Right lobe of liver (tissue), 6 donors: ENCODE data around the gene EIF4A3. TPM values are rescaled to one million over a fixed set of nuclear protein-coding genes. Genes with fewer than 3 reads are reported as not detected.

Experiments used
- ATAC-seq, 4 donors: fragments of 200-7000 bp; cut with Tn5 transposase; one replicate each; pipeline ENCODE4 v1.9.1; 2020; ENCODE audit warnings: mild to moderate bottlenecking in 4 of 4, moderate library complexity in 4 of 4
- DNase-seq, 3 donors: peaks; one replicate each; pipeline ENCODE4 v3.0.0-alpha.2; 2020
- H3K27ac ChIP-seq, 3 donors: fragments of 200-600 bp; one replicate each; pipeline ENCODE4 v1.8.0; 2022
- H3K27me3 ChIP-seq, 2 donors: fragments of 200-600 bp; one replicate each; pipeline ENCODE4 v1.8.0; 2022
- H3K36me3 ChIP-seq, 4 donors: fragments of 200-600 bp; sonication (generic) in 1 of 4; one replicate each; pipeline versions ENCODE4 v1.5.1 to v1.8.0; 2017 to 2022; ENCODE audit warnings: control low read depth in 1 of 4
- H3K4me1 ChIP-seq, 4 donors: fragments of 200-600 bp; sonication (generic) in 1 of 4; one replicate each; pipeline versions ENCODE4 v1.5.1 to v1.8.0; 2017 to 2022; ENCODE audit warnings: control low read depth in 1 of 4
- H3K4me3 ChIP-seq, 3 donors: fragments of 200-600 bp; one replicate each; pipeline ENCODE4 v1.8.0; 2022
- H3K9me3 ChIP-seq, 4 donors: fragments of 200-600 bp; sonication (generic) in 1 of 4; one replicate each; pipeline versions ENCODE4 v1.5.1 to v1.8.0; 2017 to 2022; ENCODE audit warnings: control low read depth in 1 of 4
- CTCF ChIP-seq, 4 donors: fragments of 200-600 bp in 3 of 4; fragments of 450-650 bp in 1 of 4; IDR thresholded peaks; one replicate each; pipeline versions ENCODE4 v1.5.1 to v1.8.0; 2016 to 2022; ENCODE audit warnings: antibody characterized with exemption in 4 of 4, mild to moderate bottlenecking in 2 of 4
- POLR2A ChIP-seq: fragments of 450-650 bp; IDR thresholded peaks from one replicate; pipeline ENCODE4 v1.6.1; 2017; ENCODE audit warnings: antibody characterized with exemption, mild to moderate bottlenecking
- WGBS: methylation state at CpG from one replicate; pipeline ENCODE4 v1.1.6; 2018; ENCODE audit warnings: low coverage, low lambda C conversion rate; ENCODE audit not compliant: insufficient coverage; ENCODE audit errors: missing lambda C conversion rate; 5-methylcytosine and 5-hydroxymethylcytosine counted together
- intact Hi-C, 2 donors: fragments of 100-400 bp; cut with DNase I; formaldehyde crosslinking; loops; one replicate each; pipeline versions ENCODE4 v1.11.2 to v1.14.1; 2022
- total RNA-seq, 6 experiments: library from RNA; depleted of rRNA in 2 of 6; stranded (reverse); fragments of >200 nt in 2 of 6; fragmentation: NEBNext Ultra II Directional in 3 of 6; extraction: Animal tissue kit (Norgen Biotek cat#: 25700) in 3 of 6; gene quantifications; one replicate each; pipeline versions ENCODE4 v1.1.0 to v1.2.4, GENCODE V29; 2016 to 2023
- donor health status: DM: no; HTN: yes; CAD: no.
- donor health status: DM: no; HTN: no; CAD: no.
- donor health status: DM: no; HTN: no; CAD: no.
- donor health status: DM: no; HTN: yes; CAD: no.
- donor health status: DM: no; HTN: yes; CAD: no.

The EIF4A3 gene
- total RNA-seq, 6 experiments from 2014 or later = 21.6 to 41.7 (median 32.2) TPM

- no peaks in the 10 kb centered on the region for H3K4me1 ChIP-seq
- intact Hi-C loops = no loop called here
- no peak for ATAC-seq
- DNase-seq = no peak
- H3K27me3 ChIP-seq = no peaks in the 10 kb centered on the region
- WGBS = no CpG with 5 or more reads among the region's 12 CpGs
- H3K4me3 ChIP-seq = no peak overlapping the region
- H3K36me3 ChIP-seq = no peaks in the 10 kb centered on the region
- H3K27ac ChIP-seq = no peak overlapping the region
- no peaks in the 10 kb centered on the region for H3K9me3 ChIP-seq
- TF ChIP-seq CTCF (IDR thresholded peaks at IDR 0.05) (no peak), POLR2A (no peak)
These were observed 40.2 kb downstream of the EIF4A3 start for GRCh38 chr17:80106751-80107150.

DNA sequence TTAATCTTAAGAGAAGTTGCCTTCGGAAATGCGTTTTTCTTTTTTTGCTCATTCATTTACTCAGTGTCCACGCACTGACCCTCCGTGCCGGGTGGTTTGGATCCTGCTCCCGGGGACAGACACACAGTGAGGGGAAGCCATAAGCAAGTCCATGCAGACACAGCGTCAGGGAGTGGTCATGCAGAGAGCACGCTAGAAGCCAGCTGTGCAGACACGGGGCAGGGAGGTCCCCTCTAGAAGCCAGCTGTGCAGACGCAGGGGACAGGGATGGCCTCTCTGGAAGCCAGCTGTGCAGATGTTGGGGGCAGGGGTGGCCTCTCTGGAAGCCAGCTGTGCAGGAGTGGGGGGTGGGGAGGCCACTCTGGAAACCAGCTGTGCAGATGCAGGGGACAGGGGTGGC, 40.8 kb downstream of the EIF4A3 start:
- Histone ChIP-seq H3K27me3 (no peaks in the 10 kb centered on the region), H3K27ac (no peak overlapping the region), H3K36me3 (no peaks in the 10 kb centered on the region), H3K9me3 (no peaks in the 10 kb centered on the region), H3K4me1 (no peaks in the 10 kb centered on the region), H3K4me3 (no peak overlapping the region)
- intact Hi-C loops = no loop called here
- WGBS = 72% methylated on average over 6 of the region's 10 CpGs
- no peak for DNase-seq
- no peak for TF ChIP-seq POLR2A
- TF ChIP-seq CTCF (IDR thresholded peaks at IDR 0.05) = no peak
- ATAC-seq = no peak

DNA sequence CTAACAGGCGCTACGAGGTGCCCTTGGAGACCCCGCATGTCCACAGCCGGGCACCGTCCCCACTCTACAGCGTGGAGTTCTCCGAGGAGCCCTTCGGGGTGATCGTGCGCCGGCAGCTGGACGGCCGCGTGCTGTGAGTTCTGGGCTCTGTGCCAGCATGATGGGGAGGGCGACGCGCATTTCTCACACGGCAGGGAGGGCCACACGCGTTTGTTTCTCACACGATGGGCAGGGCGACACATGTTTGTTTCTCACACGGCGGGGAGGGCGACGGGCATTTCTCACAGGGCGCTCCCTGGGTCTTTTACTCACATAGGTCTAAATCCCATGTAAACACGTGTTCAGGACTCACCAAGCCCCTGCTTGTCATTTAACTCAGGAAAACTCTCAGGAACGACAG, 41.2 kb downstream of the EIF4A3 start:
- Histone ChIP-seq H3K27me3 (no peaks in the 10 kb centered on the region), H3K27ac (no peak overlapping the region), H3K4me3 (no peak overlapping the region), H3K9me3 (no peaks in the 10 kb centered on the region), H3K4me1 (no peaks in the 10 kb centered on the region), H3K36me3 (no peaks in the 10 kb centered on the region)
- ATAC-seq (no peak), DNase-seq (peak; percentile 17 to 47 (median 42))
- intact Hi-C loops = no loop called here
- no CpG with 5 or more reads among the region's 29 CpGs for WGBS
- no peak for TF ChIP-seq CTCF (IDR thresholded peaks at IDR 0.05)
- no peak for TF ChIP-seq POLR2A

DNA sequence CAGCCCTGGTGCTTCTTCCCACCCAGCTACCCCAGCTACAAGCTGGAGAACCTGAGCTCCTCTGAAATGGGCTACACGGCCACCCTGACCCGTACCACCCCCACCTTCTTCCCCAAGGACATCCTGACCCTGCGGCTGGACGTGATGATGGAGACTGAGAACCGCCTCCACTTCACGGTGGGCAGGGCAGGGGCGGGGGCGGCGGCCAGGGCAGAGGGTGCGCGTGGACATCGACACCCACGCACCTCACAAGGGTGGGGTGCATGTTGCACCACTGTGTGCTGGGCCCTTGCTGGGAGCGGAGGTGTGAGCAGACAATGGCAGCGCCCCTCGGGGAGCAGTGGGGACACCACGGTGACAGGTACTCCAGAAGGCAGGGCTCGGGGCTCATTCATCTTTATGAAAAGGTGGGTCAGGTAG, 42.0 kb downstream of the EIF4A3 start:
- intact Hi-C loops = no loop called here

More for the DNA sequence above, 42.0 kb downstream of the EIF4A3 start:
- ATAC-seq = no peak
- WGBS = no CpG with 5 or more reads among the region's 18 CpGs
- Histone ChIP-seq H3K4me1 (no peaks in the 10 kb centered on the region), H3K4me3 (no peak overlapping the region), H3K36me3 (no peaks in the 10 kb centered on the region), H3K9me3 (no peaks in the 10 kb centered on the region), H3K27me3 (no peaks in the 10 kb centered on the region), H3K27ac (no peak overlapping the region)
- DNase-seq = peak; percentile 16 to 49 (median 44)
- TF ChIP-seq CTCF (IDR thresholded peaks at IDR 0.05) = no peak
- TF ChIP-seq POLR2A = no peak
